Endothelial cell of umbilical vein (primary cell): ENCODE measurements around the gene PDE3A.

Source experiments
- EZH2 ChIP-seq: IDR thresholded peaks from 2 replicates; pipeline ENCODE4 v1.6.1; 2012; ENCODE audit warnings: borderline replicate concordance, low read depth, mild to moderate bottlenecking, moderate library complexity, low read length, inconsistent platforms; ENCODE audit not compliant: severe bottlenecking
- FOS ChIP-seq: IDR thresholded peaks from 2 replicates; pipeline ENCODE4 v1.6.1; 2011; ENCODE audit warnings: mild to moderate bottlenecking, low read length, moderate library complexity, borderline replicate concordance; ENCODE audit not compliant: insufficient read depth
- JUN ChIP-seq: IDR thresholded peaks from 2 replicates; pipeline ENCODE4 v1.6.1; 2011; ENCODE audit warnings: borderline replicate concordance, low read depth; ENCODE audit not compliant: insufficient read length, insufficient read depth
- MYC ChIP-seq: IDR thresholded peaks from one replicate; pipeline ENCODE4 v1.6.1; 2011; ENCODE audit warnings: mild to moderate bottlenecking, low read depth, low read length
- POLR2A ChIP-seq: IDR thresholded peaks from 2 replicates; pipeline ENCODE4 v1.6.1; 2012; ENCODE audit warnings: low read depth, mild to moderate bottlenecking, control low read depth, low read length
- POLR2AphosphoS5 ChIP-seq: IDR thresholded peaks from 2 replicates; pipeline ENCODE4 v1.6.1; 2012; ENCODE audit warnings: low read depth, mild to moderate bottlenecking, control low read depth, low read length, moderate library complexity; ENCODE audit not compliant: insufficient read depth
- TF ChIP-seq, protein P1 (sequence below), 2 donors: IDR thresholded peaks; 1 replicate in 1 of 2; 2 replicates in 1 of 2; pipeline ENCODE4 v1.5.1; 2011; ENCODE audit warnings: low read length in 2 of 2, mild to moderate bottlenecking in 2 of 2, moderate library complexity in 2 of 2, control low read depth in 1 of 2, inconsistent platforms in 1 of 2, low read depth in 1 of 2; ENCODE audit not compliant: insufficient read depth in 1 of 2; ENCODE audit errors: extremely low read depth in 1 of 2
- TF ChIP-seq, protein P2 (sequence below): IDR thresholded peaks from 2 replicates; pipeline ENCODE4 v1.6.1; 2011; ENCODE audit not compliant: insufficient read depth, insufficient read length

DNA sequence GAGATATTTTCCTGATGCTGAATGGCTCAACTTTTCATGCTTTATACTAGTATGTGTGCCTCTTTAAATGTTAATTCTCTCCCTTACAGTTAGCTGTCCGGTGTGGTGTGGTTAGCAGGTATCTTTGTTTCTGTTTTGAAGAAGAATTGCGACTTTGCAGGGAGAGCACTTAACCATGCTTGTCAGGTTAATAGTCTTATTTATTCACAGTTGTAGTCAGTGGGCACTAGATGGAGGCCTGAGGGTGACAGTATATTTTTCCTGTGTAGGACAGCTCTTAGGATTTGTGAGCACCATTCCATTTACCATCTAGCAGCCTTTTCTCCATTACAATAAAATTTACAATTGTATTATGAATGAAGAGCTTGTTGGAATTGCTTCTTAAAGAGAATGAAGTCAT, 34.9 kb downstream of the PDE3A start:
- TF ChIP-seq, protein P1, sequence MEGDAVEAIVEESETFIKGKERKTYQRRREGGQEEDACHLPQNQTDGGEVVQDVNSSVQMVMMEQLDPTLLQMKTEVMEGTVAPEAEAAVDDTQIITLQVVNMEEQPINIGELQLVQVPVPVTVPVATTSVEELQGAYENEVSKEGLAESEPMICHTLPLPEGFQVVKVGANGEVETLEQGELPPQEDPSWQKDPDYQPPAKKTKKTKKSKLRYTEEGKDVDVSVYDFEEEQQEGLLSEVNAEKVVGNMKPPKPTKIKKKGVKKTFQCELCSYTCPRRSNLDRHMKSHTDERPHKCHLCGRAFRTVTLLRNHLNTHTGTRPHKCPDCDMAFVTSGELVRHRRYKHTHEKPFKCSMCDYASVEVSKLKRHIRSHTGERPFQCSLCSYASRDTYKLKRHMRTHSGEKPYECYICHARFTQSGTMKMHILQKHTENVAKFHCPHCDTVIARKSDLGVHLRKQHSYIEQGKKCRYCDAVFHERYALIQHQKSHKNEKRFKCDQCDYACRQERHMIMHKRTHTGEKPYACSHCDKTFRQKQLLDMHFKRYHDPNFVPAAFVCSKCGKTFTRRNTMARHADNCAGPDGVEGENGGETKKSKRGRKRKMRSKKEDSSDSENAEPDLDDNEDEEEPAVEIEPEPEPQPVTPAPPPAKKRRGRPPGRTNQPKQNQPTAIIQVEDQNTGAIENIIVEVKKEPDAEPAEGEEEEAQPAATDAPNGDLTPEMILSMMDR (IDR thresholded peaks at IDR 0.05; ENCODE audit: extremely low read depth in 1 of 2, insufficient read depth in 1 of 2, low read depth in 1 of 2, low read length in 2 of 2): no peak
- TF ChIP-seq, protein P2, sequence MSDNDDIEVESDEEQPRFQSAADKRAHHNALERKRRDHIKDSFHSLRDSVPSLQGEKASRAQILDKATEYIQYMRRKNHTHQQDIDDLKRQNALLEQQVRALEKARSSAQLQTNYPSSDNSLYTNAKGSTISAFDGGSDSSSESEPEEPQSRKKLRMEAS: no peak
- no peak for TF ChIP-seq POLR2A
- TF ChIP-seq FOS: no peak
- TF ChIP-seq EZH2: no peak
- TF ChIP-seq POLR2AphosphoS5: no peak
- TF ChIP-seq JUN: no peak
- no peak for TF ChIP-seq MYC
